ENCODE measurements around the gene PDIA6. TPM values are rescaled to one million over a fixed set of nuclear protein-coding genes. Genes with fewer than 3 reads are reported as not detected.

The PDIA6 gene
- total RNA-seq, 1 experiment from 2014 or later = 149 TPM

DNA sequence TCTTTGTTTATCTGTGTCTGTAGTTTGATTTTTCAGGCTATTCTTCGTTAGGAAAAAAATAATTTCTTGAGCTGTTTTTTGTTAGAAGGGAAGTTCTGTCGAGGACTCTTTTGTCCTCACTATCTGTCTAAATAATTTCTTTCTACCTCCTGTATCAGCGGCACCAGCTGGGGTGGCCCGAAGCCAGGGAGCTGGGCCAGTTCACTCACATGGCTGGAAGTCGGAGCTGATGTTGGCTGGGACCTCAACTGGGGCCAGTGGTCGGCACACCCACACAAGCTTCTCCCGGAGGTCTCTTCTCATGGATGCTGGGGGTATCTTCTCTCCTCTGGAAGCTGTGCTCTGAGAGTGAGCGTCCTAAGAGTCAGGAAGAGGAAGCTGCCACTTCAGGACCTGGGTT, 8.0 kb upstream of the PDIA6 start:
- TF ChIP-seq, protein P1, sequence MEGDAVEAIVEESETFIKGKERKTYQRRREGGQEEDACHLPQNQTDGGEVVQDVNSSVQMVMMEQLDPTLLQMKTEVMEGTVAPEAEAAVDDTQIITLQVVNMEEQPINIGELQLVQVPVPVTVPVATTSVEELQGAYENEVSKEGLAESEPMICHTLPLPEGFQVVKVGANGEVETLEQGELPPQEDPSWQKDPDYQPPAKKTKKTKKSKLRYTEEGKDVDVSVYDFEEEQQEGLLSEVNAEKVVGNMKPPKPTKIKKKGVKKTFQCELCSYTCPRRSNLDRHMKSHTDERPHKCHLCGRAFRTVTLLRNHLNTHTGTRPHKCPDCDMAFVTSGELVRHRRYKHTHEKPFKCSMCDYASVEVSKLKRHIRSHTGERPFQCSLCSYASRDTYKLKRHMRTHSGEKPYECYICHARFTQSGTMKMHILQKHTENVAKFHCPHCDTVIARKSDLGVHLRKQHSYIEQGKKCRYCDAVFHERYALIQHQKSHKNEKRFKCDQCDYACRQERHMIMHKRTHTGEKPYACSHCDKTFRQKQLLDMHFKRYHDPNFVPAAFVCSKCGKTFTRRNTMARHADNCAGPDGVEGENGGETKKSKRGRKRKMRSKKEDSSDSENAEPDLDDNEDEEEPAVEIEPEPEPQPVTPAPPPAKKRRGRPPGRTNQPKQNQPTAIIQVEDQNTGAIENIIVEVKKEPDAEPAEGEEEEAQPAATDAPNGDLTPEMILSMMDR (IDR thresholded peaks at IDR 0.05 in 2 of 3, conservative IDR thresholded peaks at IDR 0.05 in 1 of 3; ENCODE audit: borderline replicate concordance in 1 of 3, insufficient read depth in 1 of 3, low read depth in 2 of 3, low read length in 2 of 3) = no peak
- no peak for TF ChIP-seq YY1 (IDR thresholded peaks at IDR 0.05; ENCODE audit: extremely low read depth, insufficient replicate concordance, low read depth, low read length)
- TF ChIP-seq, protein P2, sequence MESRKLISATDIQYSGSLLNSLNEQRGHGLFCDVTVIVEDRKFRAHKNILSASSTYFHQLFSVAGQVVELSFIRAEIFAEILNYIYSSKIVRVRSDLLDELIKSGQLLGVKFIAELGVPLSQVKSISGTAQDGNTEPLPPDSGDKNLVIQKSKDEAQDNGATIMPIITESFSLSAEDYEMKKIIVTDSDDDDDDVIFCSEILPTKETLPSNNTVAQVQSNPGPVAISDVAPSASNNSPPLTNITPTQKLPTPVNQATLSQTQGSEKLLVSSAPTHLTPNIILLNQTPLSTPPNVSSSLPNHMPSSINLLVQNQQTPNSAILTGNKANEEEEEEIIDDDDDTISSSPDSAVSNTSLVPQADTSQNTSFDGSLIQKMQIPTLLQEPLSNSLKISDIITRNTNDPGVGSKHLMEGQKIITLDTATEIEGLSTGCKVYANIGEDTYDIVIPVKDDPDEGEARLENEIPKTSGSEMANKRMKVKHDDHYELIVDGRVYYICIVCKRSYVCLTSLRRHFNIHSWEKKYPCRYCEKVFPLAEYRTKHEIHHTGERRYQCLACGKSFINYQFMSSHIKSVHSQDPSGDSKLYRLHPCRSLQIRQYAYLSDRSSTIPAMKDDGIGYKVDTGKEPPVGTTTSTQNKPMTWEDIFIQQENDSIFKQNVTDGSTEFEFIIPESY (IDR thresholded peaks at IDR 0.05; ENCODE audit: extremely low read depth, insufficient replicate concordance, low read length) = no peak
- TF ChIP-seq ELF1 (IDR thresholded peaks at IDR 0.05; ENCODE audit: borderline replicate concordance, low read depth) = no peak
- TF ChIP-seq, protein P3, sequence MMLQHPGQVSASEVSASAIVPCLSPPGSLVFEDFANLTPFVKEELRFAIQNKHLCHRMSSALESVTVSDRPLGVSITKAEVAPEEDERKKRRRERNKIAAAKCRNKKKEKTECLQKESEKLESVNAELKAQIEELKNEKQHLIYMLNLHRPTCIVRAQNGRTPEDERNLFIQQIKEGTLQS (IDR thresholded peaks at IDR 0.05) = no peak
- no peak for TF ChIP-seq TCF7L2 (IDR thresholded peaks at IDR 0.05; ENCODE audit: borderline replicate concordance, extremely low read depth, insufficient read depth, insufficient read length)
- TF ChIP-seq SP1 (IDR thresholded peaks at IDR 0.05; ENCODE audit: low read depth) = no peak
- no peak for TF ChIP-seq EZH2 (IDR thresholded peaks at IDR 0.05)
- no peak for TF ChIP-seq RAD21 (IDR thresholded peaks at IDR 0.05; ENCODE audit: low read depth)
- TF ChIP-seq POLR2A (IDR thresholded peaks at IDR 0.05; ENCODE audit: borderline replicate concordance, extremely low read depth, insufficient read depth, insufficient read length) = no peak
- no peak for TF ChIP-seq FOSL1 (IDR thresholded peaks at IDR 0.05; ENCODE audit: low read depth)
- no peak for TF ChIP-seq SIN3A (IDR thresholded peaks at IDR 0.05; ENCODE audit: low read depth)
- TF ChIP-seq, protein P4, sequence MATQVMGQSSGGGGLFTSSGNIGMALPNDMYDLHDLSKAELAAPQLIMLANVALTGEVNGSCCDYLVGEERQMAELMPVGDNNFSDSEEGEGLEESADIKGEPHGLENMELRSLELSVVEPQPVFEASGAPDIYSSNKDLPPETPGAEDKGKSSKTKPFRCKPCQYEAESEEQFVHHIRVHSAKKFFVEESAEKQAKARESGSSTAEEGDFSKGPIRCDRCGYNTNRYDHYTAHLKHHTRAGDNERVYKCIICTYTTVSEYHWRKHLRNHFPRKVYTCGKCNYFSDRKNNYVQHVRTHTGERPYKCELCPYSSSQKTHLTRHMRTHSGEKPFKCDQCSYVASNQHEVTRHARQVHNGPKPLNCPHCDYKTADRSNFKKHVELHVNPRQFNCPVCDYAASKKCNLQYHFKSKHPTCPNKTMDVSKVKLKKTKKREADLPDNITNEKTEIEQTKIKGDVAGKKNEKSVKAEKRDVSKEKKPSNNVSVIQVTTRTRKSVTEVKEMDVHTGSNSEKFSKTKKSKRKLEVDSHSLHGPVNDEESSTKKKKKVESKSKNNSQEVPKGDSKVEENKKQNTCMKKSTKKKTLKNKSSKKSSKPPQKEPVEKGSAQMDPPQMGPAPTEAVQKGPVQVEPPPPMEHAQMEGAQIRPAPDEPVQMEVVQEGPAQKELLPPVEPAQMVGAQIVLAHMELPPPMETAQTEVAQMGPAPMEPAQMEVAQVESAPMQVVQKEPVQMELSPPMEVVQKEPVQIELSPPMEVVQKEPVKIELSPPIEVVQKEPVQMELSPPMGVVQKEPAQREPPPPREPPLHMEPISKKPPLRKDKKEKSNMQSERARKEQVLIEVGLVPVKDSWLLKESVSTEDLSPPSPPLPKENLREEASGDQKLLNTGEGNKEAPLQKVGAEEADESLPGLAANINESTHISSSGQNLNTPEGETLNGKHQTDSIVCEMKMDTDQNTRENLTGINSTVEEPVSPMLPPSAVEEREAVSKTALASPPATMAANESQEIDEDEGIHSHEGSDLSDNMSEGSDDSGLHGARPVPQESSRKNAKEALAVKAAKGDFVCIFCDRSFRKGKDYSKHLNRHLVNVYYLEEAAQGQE (IDR thresholded peaks at IDR 0.05; ENCODE audit: low read depth) = no peak
- TF ChIP-seq POLR2AphosphoS5 (IDR thresholded peaks at IDR 0.05; ENCODE audit: low read depth, low read length) = no peak
- CTCF ChIA-PET = interaction anchor here (1.2 to 1.6 kb wide), 2 partner anchors 12 to 304 kb away, joined by 4 to 5 read pairs; no protein-coding TSS in a partner anchor
- H3K4me3 ChIP-seq (replicated peaks in 1 of 2; ENCODE audit: low read depth in 1 of 2, low read length in 2 of 2) = no peak overlapping the region

More for the DNA sequence above, 8.0 kb upstream of the PDIA6 start:
- H4K20me1 ChIP-seq (ENCODE audit: insufficient read depth) = no peaks in the 10 kb centered on the region
- H3K79me2 ChIP-seq (ENCODE audit: insufficient read depth, low read length) = no peaks in the 10 kb centered on the region
- intact Hi-C loops (cut with micrococcal nuclease) = no loop called here
- no peak for ATAC-seq
- no peaks in the 10 kb centered on the region for H3K36me3 ChIP-seq (ENCODE audit: control insufficient read depth in 1 of 2, insufficient read depth in 2 of 2, low read length in 2 of 2)
- H3K27me3 ChIP-seq (ENCODE audit: insufficient read depth, low read length) = no peaks in the 10 kb centered on the region
- ChIA-PET POLR2A (no interaction called here), RAD21 (ENCODE audit: low non-redundant PET in 1 of 2, low total read pairs in 2 of 2, uncharacterized antibody in 2 of 2, unreplicated experiment in 2 of 2) (no interaction called here)
- H3K9me3 ChIP-seq (ENCODE audit: control insufficient read depth in 1 of 2, insufficient read depth in 1 of 2, low read depth in 1 of 2, low read length in 2 of 2) = no peaks in the 10 kb centered on the region
- H3K9ac ChIP-seq (ENCODE audit: low read length) = no peak overlapping the region
- no peak overlapping the region for H3K4me2 ChIP-seq (ENCODE audit: low read length)
- H2AFZ ChIP-seq (ENCODE audit: low read depth, low read length, poor library complexity, severe bottlenecking) = no peak overlapping the region
- peaks cover 0 to 10% of the 10 kb centered on the region in 2 experiments; a peak in 2 of 4 replicates for H3K4me1 ChIP-seq (ENCODE audit: control insufficient read depth in 1 of 2, insufficient read depth in 2 of 2, low read length in 2 of 2)
- no TSS peak for BruUV-seq (replicated peaks)
- H3K9me2 ChIP-seq (ENCODE audit: insufficient read depth) = no peaks in the 10 kb centered on the region
- no peak for DNase-seq (ENCODE audit: low read depth, low spot score)
- no peak overlapping the region for H3K27ac ChIP-seq (ENCODE audit: low read depth, low read length)
